ENCODE data around the gene SLC6A17.

- TF ChIP-seq POLR2A (IDR thresholded peaks at IDR 0.05) (no peak), CTCF (IDR thresholded peaks at IDR 0.05 in 8 of 11, conservative IDR thresholded peaks at IDR 0.05 in 3 of 11) (no peak)
These were observed 78.1 kb downstream of the SLC6A17 start for GRCh38 chr1:110228381-110228780.
